ENCODE data around the gene FAU.

Gene FAU

DNA sequence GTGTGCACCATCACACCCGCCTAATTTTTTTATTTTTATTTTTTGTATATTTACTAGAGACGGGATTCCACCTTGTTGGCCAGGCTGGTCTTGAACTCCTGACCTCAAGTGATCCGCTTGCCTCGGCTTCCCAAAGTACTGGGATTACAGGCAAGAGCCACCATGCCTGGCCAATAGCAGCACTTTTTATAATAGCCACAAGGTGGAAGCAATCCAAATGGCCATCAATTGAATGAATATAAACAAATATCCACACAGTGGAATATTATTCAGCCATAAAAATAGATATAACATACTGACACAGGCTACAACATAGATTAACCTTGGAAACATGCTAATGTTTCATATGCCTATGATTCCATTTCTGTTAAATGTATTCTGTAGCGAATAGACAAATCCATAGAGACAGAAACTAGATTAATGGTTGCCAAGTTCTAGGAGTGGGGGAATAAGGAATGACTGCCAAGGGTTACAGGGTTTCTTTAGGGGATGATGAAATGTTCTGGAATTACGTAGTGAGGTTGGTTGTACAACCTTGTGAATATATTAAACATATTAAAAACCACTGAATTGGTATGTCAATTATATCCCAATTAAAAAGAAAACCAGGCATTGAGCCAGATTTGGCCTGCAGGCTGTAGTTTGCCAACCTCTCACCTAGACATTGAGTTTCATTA is 21.1 kb downstream of the FAU start:
- TF ChIP-seq, protein P1, sequence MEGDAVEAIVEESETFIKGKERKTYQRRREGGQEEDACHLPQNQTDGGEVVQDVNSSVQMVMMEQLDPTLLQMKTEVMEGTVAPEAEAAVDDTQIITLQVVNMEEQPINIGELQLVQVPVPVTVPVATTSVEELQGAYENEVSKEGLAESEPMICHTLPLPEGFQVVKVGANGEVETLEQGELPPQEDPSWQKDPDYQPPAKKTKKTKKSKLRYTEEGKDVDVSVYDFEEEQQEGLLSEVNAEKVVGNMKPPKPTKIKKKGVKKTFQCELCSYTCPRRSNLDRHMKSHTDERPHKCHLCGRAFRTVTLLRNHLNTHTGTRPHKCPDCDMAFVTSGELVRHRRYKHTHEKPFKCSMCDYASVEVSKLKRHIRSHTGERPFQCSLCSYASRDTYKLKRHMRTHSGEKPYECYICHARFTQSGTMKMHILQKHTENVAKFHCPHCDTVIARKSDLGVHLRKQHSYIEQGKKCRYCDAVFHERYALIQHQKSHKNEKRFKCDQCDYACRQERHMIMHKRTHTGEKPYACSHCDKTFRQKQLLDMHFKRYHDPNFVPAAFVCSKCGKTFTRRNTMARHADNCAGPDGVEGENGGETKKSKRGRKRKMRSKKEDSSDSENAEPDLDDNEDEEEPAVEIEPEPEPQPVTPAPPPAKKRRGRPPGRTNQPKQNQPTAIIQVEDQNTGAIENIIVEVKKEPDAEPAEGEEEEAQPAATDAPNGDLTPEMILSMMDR (IDR thresholded peaks at IDR 0.05; ENCODE audit: low read depth, low read length) = no peak
- no peak for DNase-seq (ENCODE audit: extremely low read depth, low read depth)

DNA sequence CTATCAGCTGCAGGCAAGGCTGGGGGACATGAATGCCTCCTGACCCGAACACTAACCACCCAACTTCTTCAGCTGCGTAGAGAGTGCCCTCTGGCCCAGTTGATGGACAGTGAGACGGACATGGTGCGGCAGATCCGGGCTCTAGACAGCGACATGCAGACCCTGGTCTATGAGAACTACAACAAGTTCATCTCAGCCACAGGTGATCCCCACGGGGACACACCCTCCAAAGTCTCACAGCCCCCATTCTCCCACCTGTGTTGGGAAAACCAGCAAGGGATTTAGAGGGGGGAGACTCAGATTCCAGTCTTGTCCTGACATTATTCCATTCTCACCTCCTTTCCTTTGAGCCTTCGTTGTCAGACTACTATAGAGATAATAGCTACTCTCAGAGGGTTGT is 25.0 kb downstream of the FAU start:
- no peak for DNase-seq (ENCODE audit: extremely low read depth, low read depth)
- TF ChIP-seq, protein P1 (IDR thresholded peaks at IDR 0.05; ENCODE audit: low read depth, low read length) = no peak

- TF ChIP-seq, protein P1 (IDR thresholded peaks at IDR 0.05; ENCODE audit: low read depth, low read length) = no peak
- peak; percentile 78 for DNase-seq (ENCODE audit: extremely low read depth, low read depth)
Measured at GRCh38 chr11:65095974-65096806, 25.7 kb downstream of the FAU start, which contains the start of gene VPS51. TSS of gene VPS51 (plus strand) at chr11:65096214. CDS start at chr11:65096251, 37 bp downstream.

GRCh38 chr11:65095427-65095826 is 26.5 kb downstream of the FAU start:
- TF ChIP-seq, protein P1 (IDR thresholded peaks at IDR 0.05; ENCODE audit: low read depth, low read length) = no peak
- DNase-seq (ENCODE audit: extremely low read depth, low read depth) = no peak

DNA sequence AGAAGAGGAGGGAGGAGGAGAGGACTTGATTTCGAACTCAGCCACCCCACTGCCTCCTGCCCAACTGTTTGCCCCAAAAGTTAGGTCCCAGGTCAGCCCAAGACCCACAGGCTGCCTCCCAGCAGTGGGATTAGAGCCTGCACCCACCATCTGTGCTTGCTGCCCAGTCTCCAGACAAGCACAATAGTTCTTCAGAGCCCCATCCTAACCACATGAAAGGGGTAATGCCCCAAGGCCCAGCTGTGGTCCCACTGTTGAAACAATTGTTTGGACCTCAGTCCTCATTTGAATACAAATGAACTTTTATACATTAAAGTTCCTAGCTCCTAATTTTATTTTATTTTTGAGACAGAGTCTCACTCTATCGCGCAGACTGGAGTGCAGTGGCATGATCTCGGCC is 31.3 kb downstream of the FAU start:
- DNase-seq (ENCODE audit: extremely low read depth, low read depth) = no peak
- TF ChIP-seq, protein P1 (IDR thresholded peaks at IDR 0.05; ENCODE audit: low read depth, low read length) = no peak

DNA sequence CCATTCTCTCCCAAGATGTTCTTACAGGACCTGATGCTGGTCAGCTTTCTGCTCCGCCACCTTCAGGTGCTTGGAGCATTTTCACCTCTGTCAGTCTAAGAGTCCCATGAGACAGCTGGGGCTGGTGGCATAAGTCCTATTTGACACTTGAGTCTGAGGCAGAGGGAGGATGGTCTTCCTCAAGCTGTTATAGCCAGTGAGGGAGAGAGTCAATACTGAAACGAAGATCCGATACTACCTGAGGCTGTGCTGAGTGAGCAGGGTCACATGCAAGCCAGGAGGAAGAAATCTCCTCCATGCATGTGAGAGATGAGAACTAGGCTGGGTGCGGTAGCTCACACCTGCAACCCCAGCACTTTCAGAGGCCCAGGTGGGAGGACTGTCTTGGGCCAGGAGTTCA is 32.3 kb downstream of the FAU start:
- TF ChIP-seq, protein P1 (IDR thresholded peaks at IDR 0.05; ENCODE audit: low read depth, low read length) = no peak
- DNase-seq (ENCODE audit: extremely low read depth, low read depth) = no peak

DNA sequence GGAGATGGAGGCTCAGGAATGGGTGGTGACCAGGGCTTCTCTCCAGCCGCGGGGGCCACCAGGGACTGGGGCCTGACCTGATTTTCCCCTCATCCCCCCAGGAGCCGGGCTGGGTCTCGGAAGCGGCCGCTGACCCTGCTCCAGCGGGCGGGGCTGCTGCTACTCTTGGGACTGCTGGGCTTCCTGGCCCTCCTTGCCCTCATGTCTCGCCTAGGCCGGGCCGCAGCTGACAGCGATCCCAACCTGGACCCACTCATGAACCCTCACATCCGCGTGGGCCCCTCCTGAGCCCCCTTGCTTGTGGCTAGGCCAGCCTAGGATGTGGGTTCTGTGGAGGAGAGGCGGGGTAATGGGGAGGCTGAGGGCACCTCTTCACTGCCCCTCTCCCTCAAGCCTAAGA is 34.1 kb downstream of the FAU start:
- TF ChIP-seq, protein P1 (IDR thresholded peaks at IDR 0.05; ENCODE audit: low read depth, low read length) = no peak
- DNase-seq (ENCODE audit: extremely low read depth, low read depth) = no peak

All from AG09319 (cell line).